ENCODE results near the gene NFKBIB.

- no peak for TF ChIP-seq POLR2A (IDR thresholded peaks at IDR 0.05)
- TF ChIP-seq CTCF (IDR thresholded peaks at IDR 0.05), result no peak
These were observed 51.4 kb downstream of the NFKBIB start for GRCh38 chr19:38951187-38951586.

All from ovary (tissue), 3 donors.